ENCODE data around the gene CYB5A. TPM values are rescaled to one million over a fixed set of nuclear protein-coding genes. Genes with fewer than 3 reads are reported as not detected.

Gene CYB5A
- total and polyA plus RNA-seq, 7 donors = 13.4 to 35.6 (median 27.0) TPM

DNA sequence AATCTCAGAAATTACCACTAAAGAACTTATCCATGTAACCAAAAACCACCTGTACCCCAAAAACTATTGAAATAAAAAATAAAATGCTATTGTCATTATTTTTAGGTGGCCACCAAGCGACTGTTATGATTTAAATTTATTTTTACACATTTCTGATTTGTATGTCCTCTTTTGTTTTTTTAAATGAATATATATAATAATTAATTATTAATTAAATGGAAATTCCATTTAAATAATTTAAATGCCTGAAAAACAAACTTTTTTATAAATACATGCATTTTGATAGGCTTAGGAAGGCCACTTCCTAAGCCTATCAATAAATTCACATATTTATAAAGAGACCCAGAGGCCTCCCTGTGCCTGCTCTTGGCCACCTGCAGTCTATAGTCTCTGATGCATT, 52.2 kb downstream of the CYB5A start:
- Histone ChIP-seq H3K36me3 (ENCODE audit: insufficient read depth in 1 of 2, low read depth in 1 of 2) (no peaks in the 10 kb centered on the region), H3K9me3 (no peaks in the 10 kb centered on the region), H3K4me3 (no peak overlapping the region), H3K27ac (no peak overlapping the region), H3K27me3 (ENCODE audit: insufficient read depth in 3 of 3, low read length in 2 of 3) (peaks cover 0 to 7% (median 0%) of the 10 kb centered on the region in 3 donors), H3K4me1 (no peaks in the 10 kb centered on the region)
- TF ChIP-seq, protein P1, sequence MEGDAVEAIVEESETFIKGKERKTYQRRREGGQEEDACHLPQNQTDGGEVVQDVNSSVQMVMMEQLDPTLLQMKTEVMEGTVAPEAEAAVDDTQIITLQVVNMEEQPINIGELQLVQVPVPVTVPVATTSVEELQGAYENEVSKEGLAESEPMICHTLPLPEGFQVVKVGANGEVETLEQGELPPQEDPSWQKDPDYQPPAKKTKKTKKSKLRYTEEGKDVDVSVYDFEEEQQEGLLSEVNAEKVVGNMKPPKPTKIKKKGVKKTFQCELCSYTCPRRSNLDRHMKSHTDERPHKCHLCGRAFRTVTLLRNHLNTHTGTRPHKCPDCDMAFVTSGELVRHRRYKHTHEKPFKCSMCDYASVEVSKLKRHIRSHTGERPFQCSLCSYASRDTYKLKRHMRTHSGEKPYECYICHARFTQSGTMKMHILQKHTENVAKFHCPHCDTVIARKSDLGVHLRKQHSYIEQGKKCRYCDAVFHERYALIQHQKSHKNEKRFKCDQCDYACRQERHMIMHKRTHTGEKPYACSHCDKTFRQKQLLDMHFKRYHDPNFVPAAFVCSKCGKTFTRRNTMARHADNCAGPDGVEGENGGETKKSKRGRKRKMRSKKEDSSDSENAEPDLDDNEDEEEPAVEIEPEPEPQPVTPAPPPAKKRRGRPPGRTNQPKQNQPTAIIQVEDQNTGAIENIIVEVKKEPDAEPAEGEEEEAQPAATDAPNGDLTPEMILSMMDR (IDR thresholded peaks at IDR 0.05) = no peak
- no peak for DNase-seq
- ATAC-seq = no peak
- intact Hi-C loops (cut with DNase I) = no loop called here
- WGBS, 3 donors = 91 to 97% (median 95%) methylated on average over 1 of the region's 1 CpG

GRCh38 chr18:74234326-74235171, 57.2 kb downstream of the CYB5A start:
- H3K4me1 ChIP-seq = no peaks in the 10 kb centered on the region
- TF ChIP-seq, protein P1 (IDR thresholded peaks at IDR 0.05) = no peak
- DNase-seq = no peak
- no peaks in the 10 kb centered on the region for H3K36me3 ChIP-seq (ENCODE audit: insufficient read depth in 1 of 2, low read depth in 1 of 2)
- no peak overlapping the region for H3K4me3 ChIP-seq
- 69 to 74% (median 69%) methylated on average over 10 of the region's 10 CpGs for WGBS, 3 donors
- no peaks in the 10 kb centered on the region for H3K27me3 ChIP-seq (ENCODE audit: insufficient read depth in 3 of 3, low read length in 2 of 3)
- intact Hi-C loops (cut with DNase I) = no loop called here
- ATAC-seq = peak; percentile 40 to 60 (median 44)
- no peaks in the 10 kb centered on the region for H3K9me3 ChIP-seq
- no peak overlapping the region for H3K27ac ChIP-seq

- H3K27me3 ChIP-seq (ENCODE audit: insufficient read depth in 3 of 3, low read length in 2 of 3) = no peaks in the 10 kb centered on the region
- no peak for ATAC-seq
- no peak overlapping the region for H3K27ac ChIP-seq
- H3K4me3 ChIP-seq = no peak overlapping the region
- WGBS, 3 donors = 38 to 48% (median 41%) methylated on average over 3 of the region's 3 CpGs
- H3K4me1 ChIP-seq = no peaks in the 10 kb centered on the region
- intact Hi-C loops (cut with DNase I) = no loop called here
- no peak for DNase-seq
- TF ChIP-seq, protein P1 (IDR thresholded peaks at IDR 0.05) = no peak
- H3K9me3 ChIP-seq = no peaks in the 10 kb centered on the region
- H3K36me3 ChIP-seq (ENCODE audit: insufficient read depth in 1 of 2, low read depth in 1 of 2) = no peaks in the 10 kb centered on the region
These were observed 57.8 kb downstream of the CYB5A start for GRCh38 chr18:74233933-74234325.

GRCh38 chr18:74230922-74231714, 60.6 kb downstream of the CYB5A start:
- TF ChIP-seq, protein P1 (IDR thresholded peaks at IDR 0.05) = no peak
- 87 to 89% (median 87%) methylated on average over 7 of the region's 7 CpGs for WGBS, 3 donors
- H3K9me3 ChIP-seq = no peaks in the 10 kb centered on the region

More at GRCh38 chr18:74230922-74231714, 60.6 kb downstream of the CYB5A start:
- Histone ChIP-seq H3K4me3 (no peak overlapping the region), H3K27me3 (ENCODE audit: insufficient read depth in 3 of 3, low read length in 2 of 3) (no peaks in the 10 kb centered on the region), H3K27ac (no peak overlapping the region), H3K36me3 (ENCODE audit: insufficient read depth in 1 of 2, low read depth in 1 of 2) (no peaks in the 10 kb centered on the region), H3K4me1 (no peaks in the 10 kb centered on the region)
- ATAC-seq (no peak), DNase-seq (no peak)
- intact Hi-C loops (cut with DNase I) = loop anchor here in 1 of 2 donors (2.0 kb wide), 1 partner anchor 20 kb away; no protein-coding TSS in a partner anchor
